NOMO-1 (cell line): ENCODE data around the gene AMIGO3.

Source experiments
- DNase-seq, 2 experiments: peaks; one replicate each; lab custom pipeline; 2025; ENCODE audit not compliant: unreplicated experiment in 2 of 2; lab: John Stamatoyannopoulos, UW

The AMIGO3 gene

DNA sequence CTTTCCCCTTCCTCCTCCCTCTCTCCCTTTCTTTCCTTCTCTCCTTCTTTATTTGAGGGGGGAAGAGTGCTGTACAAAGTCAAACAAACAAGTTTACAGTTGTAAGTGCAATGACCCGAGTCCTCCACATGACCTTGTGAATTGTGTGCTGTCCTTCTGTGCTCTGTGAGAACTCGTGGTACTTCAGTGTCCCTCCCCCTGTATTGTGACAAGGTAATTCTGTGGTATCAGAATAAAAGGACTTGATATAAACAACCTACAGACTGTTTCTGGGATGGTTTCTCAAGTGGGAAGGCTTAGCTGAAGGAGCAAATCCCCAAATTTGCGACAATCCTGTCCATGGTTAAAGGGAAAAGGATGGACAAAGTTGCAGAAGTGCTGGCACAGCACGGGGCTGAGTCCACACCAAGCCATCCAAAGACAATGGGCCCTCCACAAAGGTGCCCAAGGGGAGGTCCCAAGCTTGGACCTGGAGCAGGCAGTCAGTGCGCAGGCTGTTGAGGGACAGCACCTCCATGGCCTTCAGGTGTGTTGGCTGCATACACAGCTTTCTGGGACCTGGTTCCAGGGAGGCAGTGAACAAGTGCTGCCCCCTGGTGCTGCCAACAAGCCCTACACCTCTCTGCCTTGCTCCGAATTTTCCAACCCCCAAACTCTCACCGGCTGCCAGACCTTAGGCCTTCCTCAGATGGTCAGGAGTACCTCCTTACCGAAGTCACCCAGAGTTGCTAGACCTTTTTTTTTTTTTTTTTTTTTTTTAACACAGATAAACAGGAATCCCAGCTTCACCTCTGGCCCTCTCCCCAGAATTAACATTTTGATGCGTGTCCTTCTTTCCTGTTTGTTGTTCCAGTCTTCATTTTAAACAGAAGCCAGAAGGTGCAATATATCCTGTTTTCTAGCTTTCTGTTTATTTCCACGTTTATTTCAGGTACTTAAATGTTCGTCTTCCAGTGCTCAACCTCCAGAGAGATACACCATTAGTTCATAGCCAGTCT lies 47.9 kb downstream of the AMIGO3 start:
- no peak for DNase-seq

DNA sequence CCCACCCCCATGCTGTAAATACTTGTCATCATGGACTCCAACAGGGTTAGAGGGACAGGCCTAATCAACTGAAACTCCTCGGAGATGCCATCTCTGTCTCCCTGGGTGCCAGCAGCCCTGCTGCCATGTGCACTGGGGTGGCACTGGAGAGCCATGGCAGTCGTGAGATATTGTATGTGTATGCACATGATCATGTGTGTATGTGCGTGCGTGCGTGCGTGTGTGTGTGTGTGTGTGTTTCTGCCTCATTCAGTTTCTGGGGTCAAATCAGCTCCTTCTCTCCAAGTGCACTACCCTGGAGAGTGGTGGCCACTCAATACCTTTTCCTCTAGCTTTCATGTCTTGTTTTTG lies 48.6 kb downstream of the AMIGO3 start:
- no peak for DNase-seq

GRCh38 chr3:49669352-49669751 lies 50.1 kb downstream of the AMIGO3 start:
- DNase-seq = no peak

GRCh38 chr3:49668861-49669260 lies 50.6 kb downstream of the AMIGO3 start:
- DNase-seq = no peak

GRCh38 chr3:49668414-49668797 lies 51.1 kb downstream of the AMIGO3 start:
- DNase-seq = peak in 1 of 2 experiments; percentile 2

- DNase-seq = no peak
These were observed 51.6 kb downstream of the AMIGO3 start for GRCh38 chr3:49667701-49668413.
